Mesothelial cell of epicardium (in vitro differentiated cells): ENCODE data around the gene TMEM141. TPM values are rescaled to one million over a fixed set of nuclear protein-coding genes. Genes with fewer than 3 reads are reported as not detected.

Experiments
- DNase-seq, 2 experiments: peaks; one replicate each; pipeline ENCODE4 v3.0.0; 2021; ENCODE audit warnings: low spot score in 2 of 2; ENCODE audit not compliant: unreplicated experiment in 2 of 2
- H3K27ac Mint-ChIP-seq: 2 replicates; pipeline ENCODE4 v1.8.0; 2021; ENCODE audit warnings: mixed read lengths
- H3K27me3 Mint-ChIP-seq: 2 replicates; pipeline ENCODE4 v1.8.0; 2021; ENCODE audit warnings: low read depth, mixed read lengths
- H3K36me3 Mint-ChIP-seq: 2 replicates; pipeline ENCODE4 v1.8.0; 2021; ENCODE audit warnings: mixed read lengths
- H3K4me1 Mint-ChIP-seq: 2 replicates; pipeline ENCODE4 v1.8.0; 2021; ENCODE audit warnings: mixed read lengths
- H3K4me3 Mint-ChIP-seq: 2 replicates; pipeline ENCODE4 v1.8.0; 2021; ENCODE audit warnings: mild to moderate bottlenecking, moderate library complexity, mixed read lengths
- H3K9me3 Mint-ChIP-seq: 2 replicates; pipeline ENCODE4 v1.8.0; 2021; ENCODE audit warnings: mixed read lengths
- total RNA-seq: library from RNA; stranded (reverse); gene quantifications from 3 replicates; pipeline ENCODE4 v1.2.1, GENCODE V29; 2021
- TF ChIP-seq, protein P1 (sequence below): fragments of 200-600 bp; sonication (generic); IDR thresholded peaks from one replicate; pipeline ENCODE4 v1.5.0; 2021; ENCODE audit warnings: antibody characterized with exemption; ENCODE audit not compliant: unreplicated experiment

Gene TMEM141
- total RNA-seq, 1 donor from 2014 or later: 71.7 TPM

GRCh38 chr9:136774416-136775045 lies 16.6 kb upstream of the TMEM141 start:
- DNase-seq: no peak
- H3K27me3 Mint-ChIP-seq: peaks cover 28% of the 10 kb centered on the region
- TF ChIP-seq, protein P1, sequence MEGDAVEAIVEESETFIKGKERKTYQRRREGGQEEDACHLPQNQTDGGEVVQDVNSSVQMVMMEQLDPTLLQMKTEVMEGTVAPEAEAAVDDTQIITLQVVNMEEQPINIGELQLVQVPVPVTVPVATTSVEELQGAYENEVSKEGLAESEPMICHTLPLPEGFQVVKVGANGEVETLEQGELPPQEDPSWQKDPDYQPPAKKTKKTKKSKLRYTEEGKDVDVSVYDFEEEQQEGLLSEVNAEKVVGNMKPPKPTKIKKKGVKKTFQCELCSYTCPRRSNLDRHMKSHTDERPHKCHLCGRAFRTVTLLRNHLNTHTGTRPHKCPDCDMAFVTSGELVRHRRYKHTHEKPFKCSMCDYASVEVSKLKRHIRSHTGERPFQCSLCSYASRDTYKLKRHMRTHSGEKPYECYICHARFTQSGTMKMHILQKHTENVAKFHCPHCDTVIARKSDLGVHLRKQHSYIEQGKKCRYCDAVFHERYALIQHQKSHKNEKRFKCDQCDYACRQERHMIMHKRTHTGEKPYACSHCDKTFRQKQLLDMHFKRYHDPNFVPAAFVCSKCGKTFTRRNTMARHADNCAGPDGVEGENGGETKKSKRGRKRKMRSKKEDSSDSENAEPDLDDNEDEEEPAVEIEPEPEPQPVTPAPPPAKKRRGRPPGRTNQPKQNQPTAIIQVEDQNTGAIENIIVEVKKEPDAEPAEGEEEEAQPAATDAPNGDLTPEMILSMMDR: no peak
- H3K36me3 Mint-ChIP-seq: no peaks in the 10 kb centered on the region
- H3K4me3 Mint-ChIP-seq: no peak overlapping the region
- no peak overlapping the region for H3K27ac Mint-ChIP-seq
- H3K4me1 Mint-ChIP-seq: peaks cover 5% of the 10 kb centered on the region
- peaks cover 15% of the 10 kb centered on the region for H3K9me3 Mint-ChIP-seq

DNA sequence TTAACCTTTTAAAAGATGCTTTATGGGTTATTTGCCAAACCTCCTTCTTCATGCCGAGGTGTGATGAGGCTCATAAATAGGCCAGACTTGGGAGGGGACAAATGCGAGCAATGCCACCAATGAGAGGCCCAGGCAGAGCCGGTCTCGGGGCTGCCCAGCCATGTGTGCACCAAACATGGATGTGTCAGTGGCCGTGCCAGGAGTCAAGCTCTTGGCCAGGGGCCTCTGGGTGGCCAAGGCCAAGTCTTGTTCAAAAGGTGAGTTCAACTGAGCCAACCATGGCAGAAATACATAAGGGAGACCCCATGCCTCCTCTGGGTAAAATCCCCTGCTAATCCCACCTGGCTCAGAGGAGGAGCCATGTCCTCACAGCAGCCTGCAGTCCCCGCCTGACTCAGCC lies 16.0 kb upstream of the TMEM141 start:
- Mint-ChIP-seq H3K4me1 (peaks cover 5% of the 10 kb centered on the region), H3K4me3 (no peak overlapping the region), H3K9me3 (peaks cover 15% of the 10 kb centered on the region), H3K27ac (no peak overlapping the region), H3K36me3 (no peaks in the 10 kb centered on the region), H3K27me3 (peaks cover 31% of the 10 kb centered on the region)
- TF ChIP-seq, protein P1: no peak
- no peak for DNase-seq

DNA sequence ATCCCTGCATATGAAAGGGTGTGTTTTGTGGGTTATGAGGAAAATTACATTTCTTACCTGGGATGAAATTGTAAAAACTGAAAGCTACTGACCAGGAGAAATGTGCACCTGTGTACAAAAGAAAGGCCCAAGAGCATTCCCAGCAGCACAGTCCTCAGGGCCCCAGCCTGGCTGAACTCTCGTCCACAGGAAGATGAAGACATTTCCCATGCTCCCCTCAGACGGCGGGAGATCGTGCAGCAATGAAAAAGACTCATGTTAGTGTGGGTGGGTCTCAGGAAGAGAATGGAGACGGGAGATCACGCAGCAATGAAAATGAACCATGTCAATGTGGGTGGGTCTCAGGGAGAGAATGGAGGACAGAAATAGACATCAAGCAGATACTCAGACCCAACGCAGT lies 14.2 kb upstream of the TMEM141 start:
- Mint-ChIP-seq H3K27ac (no peak overlapping the region), H3K27me3 (peaks cover 34% of the 10 kb centered on the region), H3K4me1 (peaks cover 16% of the 10 kb centered on the region), H3K36me3 (no peaks in the 10 kb centered on the region), H3K9me3 (peaks cover 15% of the 10 kb centered on the region), H3K4me3 (no peak overlapping the region)
- DNase-seq: no peak
- TF ChIP-seq, protein P1: no peak

GRCh38 chr9:136777359-136777758 lies 13.8 kb upstream of the TMEM141 start:
- Mint-ChIP-seq H3K27ac (no peak overlapping the region), H3K4me1 (peaks cover 18% of the 10 kb centered on the region), H3K4me3 (no peak overlapping the region), H3K9me3 (peaks cover 15% of the 10 kb centered on the region), H3K27me3 (peaks cover 34% of the 10 kb centered on the region), H3K36me3 (no peaks in the 10 kb centered on the region)
- DNase-seq: no peak
- TF ChIP-seq, protein P1: no peak

GRCh38 chr9:136779808-136780207 lies 11.3 kb upstream of the TMEM141 start:
- H3K27ac Mint-ChIP-seq: no peak overlapping the region
- H3K4me1 Mint-ChIP-seq: peaks cover 30% of the 10 kb centered on the region
- no peak for DNase-seq
- peaks cover 34% of the 10 kb centered on the region for H3K27me3 Mint-ChIP-seq
- no peaks in the 10 kb centered on the region for H3K36me3 Mint-ChIP-seq
- H3K4me3 Mint-ChIP-seq: no peak overlapping the region
- H3K9me3 Mint-ChIP-seq: peaks cover 5% of the 10 kb centered on the region
- TF ChIP-seq, protein P1: no peak
